ENCODE data around the gene MAPK8IP1.

DNA sequence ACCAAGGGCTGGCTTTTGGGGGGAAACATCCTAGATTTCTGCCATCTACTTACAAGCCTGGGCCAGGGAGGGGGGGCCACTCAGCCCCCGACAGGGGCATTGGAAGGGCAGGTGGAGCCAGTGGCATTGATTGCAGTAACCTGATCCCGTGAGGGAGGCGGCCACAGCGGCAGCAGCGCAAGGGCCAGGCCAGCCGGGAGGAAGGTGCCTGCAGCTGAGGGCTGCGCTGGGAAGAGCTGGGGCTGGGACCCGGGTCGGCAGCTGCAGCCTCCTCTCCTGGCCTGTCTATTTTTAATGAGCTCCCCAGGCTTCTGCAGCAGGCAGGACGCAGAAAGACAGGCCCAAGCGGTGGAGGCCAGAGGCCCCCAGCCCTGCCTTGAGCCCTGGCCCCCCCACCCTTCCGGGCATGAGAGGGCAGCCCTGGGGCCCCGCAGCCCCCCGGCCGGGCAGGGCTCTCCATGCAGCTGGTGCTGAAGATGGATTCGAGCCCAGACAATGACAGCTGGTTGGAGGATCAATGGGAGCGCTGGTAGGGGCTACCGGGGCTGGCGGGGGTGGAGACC is 11.1 kb downstream of the MAPK8IP1 start:
- TF ChIP-seq, protein P1, sequence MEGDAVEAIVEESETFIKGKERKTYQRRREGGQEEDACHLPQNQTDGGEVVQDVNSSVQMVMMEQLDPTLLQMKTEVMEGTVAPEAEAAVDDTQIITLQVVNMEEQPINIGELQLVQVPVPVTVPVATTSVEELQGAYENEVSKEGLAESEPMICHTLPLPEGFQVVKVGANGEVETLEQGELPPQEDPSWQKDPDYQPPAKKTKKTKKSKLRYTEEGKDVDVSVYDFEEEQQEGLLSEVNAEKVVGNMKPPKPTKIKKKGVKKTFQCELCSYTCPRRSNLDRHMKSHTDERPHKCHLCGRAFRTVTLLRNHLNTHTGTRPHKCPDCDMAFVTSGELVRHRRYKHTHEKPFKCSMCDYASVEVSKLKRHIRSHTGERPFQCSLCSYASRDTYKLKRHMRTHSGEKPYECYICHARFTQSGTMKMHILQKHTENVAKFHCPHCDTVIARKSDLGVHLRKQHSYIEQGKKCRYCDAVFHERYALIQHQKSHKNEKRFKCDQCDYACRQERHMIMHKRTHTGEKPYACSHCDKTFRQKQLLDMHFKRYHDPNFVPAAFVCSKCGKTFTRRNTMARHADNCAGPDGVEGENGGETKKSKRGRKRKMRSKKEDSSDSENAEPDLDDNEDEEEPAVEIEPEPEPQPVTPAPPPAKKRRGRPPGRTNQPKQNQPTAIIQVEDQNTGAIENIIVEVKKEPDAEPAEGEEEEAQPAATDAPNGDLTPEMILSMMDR (IDR thresholded peaks at IDR 0.05; ENCODE audit: poor library complexity, severe bottlenecking): no peak
- no peak for TF ChIP-seq POLR2AphosphoS5 (IDR thresholded peaks at IDR 0.05)
- no peak for TF ChIP-seq TAF1 (IDR thresholded peaks at IDR 0.05; ENCODE audit: low read depth)
- no peak for TF ChIP-seq EZH2 (IDR thresholded peaks at IDR 0.05; ENCODE audit: borderline replicate concordance, insufficient read depth, low read length, poor library complexity, severe bottlenecking)
- TF ChIP-seq RAD21 (conservative IDR thresholded peaks at IDR 0.05): no peak
- no peak for TF ChIP-seq EP300 (conservative IDR thresholded peaks at IDR 0.05; ENCODE audit: poor library complexity, severe bottlenecking)
